ENCODE data around the gene ZNF718. TPM values are rescaled to one million over a fixed set of nuclear protein-coding genes. Genes with fewer than 3 reads are reported as not detected.
"Not testable (repeated sequence)": the region's sequence is repeated elsewhere in the genome, so short reads cannot be mapped to it uniquely, and the experiment has no call there.

The ZNF718 gene
- total and polyA plus RNA-seq, 2 experiments from 2014 or later = 2.5 to 4.7 TPM

DNA sequence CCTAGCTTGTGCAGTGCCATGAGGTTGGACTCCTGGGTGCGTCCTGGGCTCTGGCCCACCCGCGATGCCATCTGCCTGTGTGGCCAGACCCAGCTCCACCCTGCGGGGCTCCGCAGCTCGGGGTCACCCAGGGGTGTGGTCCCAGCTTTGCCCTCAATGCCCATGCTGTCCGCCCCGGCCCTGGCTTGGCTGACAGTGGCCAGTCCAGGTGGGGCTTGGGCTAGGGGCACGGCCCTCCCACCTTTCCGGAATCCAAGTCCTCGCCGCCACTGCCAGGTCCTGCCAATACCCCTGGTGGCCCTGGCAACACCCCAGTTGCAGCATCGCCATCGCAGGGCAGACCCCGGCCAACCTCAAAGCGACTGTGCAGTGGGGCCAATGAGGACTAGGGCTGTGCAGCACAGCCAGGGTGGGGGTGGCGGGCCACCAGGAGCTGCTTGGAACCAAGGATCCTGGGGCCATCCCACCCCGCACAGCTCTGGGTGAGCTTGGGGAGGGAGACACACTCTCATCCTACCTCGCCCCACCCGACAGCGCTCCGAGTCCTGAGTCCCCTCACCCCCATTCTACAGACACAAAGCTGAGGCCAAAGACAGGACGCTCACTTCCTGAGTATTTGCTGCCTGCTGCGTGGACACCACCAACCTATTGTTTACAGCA lies 80.9 kb downstream of the ZNF718 start:
- H3K79me2 ChIP-seq = no peaks in the 10 kb centered on the region
- no peaks in the 10 kb centered on the region for H3K9me3 ChIP-seq (ENCODE audit: low read depth)
- WGBS (ENCODE audit: low lambda C conversion rate, missing lambda C conversion rate) = 96% methylated on average over 24 of the region's 24 CpGs
- H3K27me3 ChIP-seq = no peaks in the 10 kb centered on the region
- H3K4me3 ChIP-seq = no peak overlapping the region
- DNase-seq (ENCODE audit: low spot score) = no peak
- no peaks in the 10 kb centered on the region for H4K20me1 ChIP-seq (ENCODE audit: insufficient read depth, poor library complexity, severe bottlenecking)
- no peaks in the 10 kb centered on the region for H3K4me1 ChIP-seq (ENCODE audit: insufficient read depth)
- no peak overlapping the region for H3K4me2 ChIP-seq
- no peak overlapping the region for H2AFZ ChIP-seq
- no peak overlapping the region for H3K27ac ChIP-seq
- H3K9me2 ChIP-seq (replicated peaks; ENCODE audit: insufficient read depth) = no peaks in the 10 kb centered on the region
- no peak for TF ChIP-seq EZH2 (IDR thresholded peaks at IDR 0.05; ENCODE audit: borderline replicate concordance)
- no peaks in the 10 kb centered on the region for H3K36me3 ChIP-seq (replicated peaks; ENCODE audit: insufficient read depth, low read depth)

DNA sequence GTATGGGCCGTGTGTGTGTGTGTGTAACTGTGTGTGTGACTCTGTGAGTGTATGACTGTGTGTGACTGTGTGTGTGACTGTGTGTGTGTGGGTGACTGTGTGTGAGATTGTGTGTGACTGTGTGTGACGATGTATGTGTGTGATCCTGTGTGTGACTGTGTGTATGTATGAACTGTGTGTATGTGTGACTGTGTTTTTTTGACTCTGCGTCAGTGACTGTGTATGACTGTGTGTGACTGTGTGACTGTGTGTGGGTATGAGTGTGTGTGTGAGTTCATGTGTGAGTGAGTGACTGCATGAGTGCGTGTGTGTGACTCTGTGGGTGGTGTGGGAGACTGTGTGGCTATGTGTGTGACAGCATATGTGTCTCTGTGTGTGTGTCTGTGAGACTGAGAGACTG lies 81.8 kb downstream of the ZNF718 start:
- no peak overlapping the region for H3K27ac ChIP-seq
- 92% methylated on average over 4 of the region's 4 CpGs for WGBS (ENCODE audit: low lambda C conversion rate, missing lambda C conversion rate)
- no peak overlapping the region for H3K4me2 ChIP-seq
- no peaks in the 10 kb centered on the region for H3K79me2 ChIP-seq
- no peaks in the 10 kb centered on the region for H3K9me3 ChIP-seq (ENCODE audit: low read depth)
- TF ChIP-seq EZH2 (IDR thresholded peaks at IDR 0.05; ENCODE audit: borderline replicate concordance) (no peak), EZH2phosphoT487 (IDR thresholded peaks at IDR 0.05; ENCODE audit: low read depth, severe bottlenecking, unreplicated experiment) (no peak)
- TF ChIP-seq, protein P1, sequence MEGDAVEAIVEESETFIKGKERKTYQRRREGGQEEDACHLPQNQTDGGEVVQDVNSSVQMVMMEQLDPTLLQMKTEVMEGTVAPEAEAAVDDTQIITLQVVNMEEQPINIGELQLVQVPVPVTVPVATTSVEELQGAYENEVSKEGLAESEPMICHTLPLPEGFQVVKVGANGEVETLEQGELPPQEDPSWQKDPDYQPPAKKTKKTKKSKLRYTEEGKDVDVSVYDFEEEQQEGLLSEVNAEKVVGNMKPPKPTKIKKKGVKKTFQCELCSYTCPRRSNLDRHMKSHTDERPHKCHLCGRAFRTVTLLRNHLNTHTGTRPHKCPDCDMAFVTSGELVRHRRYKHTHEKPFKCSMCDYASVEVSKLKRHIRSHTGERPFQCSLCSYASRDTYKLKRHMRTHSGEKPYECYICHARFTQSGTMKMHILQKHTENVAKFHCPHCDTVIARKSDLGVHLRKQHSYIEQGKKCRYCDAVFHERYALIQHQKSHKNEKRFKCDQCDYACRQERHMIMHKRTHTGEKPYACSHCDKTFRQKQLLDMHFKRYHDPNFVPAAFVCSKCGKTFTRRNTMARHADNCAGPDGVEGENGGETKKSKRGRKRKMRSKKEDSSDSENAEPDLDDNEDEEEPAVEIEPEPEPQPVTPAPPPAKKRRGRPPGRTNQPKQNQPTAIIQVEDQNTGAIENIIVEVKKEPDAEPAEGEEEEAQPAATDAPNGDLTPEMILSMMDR (IDR thresholded peaks at IDR 0.05; ENCODE audit: poor library complexity) = no peak
- H3K27me3 ChIP-seq = no peaks in the 10 kb centered on the region
- H3K4me3 ChIP-seq = no peak overlapping the region
- H3K4me1 ChIP-seq (ENCODE audit: insufficient read depth) = no peaks in the 10 kb centered on the region
- no peaks in the 10 kb centered on the region for H3K36me3 ChIP-seq (replicated peaks; ENCODE audit: insufficient read depth, low read depth)
- no peak overlapping the region for H2AFZ ChIP-seq
- no peaks in the 10 kb centered on the region for H3K9me2 ChIP-seq (replicated peaks; ENCODE audit: insufficient read depth)
- DNase-seq (ENCODE audit: low spot score) = no peak
- H4K20me1 ChIP-seq (ENCODE audit: insufficient read depth, poor library complexity, severe bottlenecking) = no peaks in the 10 kb centered on the region

DNA sequence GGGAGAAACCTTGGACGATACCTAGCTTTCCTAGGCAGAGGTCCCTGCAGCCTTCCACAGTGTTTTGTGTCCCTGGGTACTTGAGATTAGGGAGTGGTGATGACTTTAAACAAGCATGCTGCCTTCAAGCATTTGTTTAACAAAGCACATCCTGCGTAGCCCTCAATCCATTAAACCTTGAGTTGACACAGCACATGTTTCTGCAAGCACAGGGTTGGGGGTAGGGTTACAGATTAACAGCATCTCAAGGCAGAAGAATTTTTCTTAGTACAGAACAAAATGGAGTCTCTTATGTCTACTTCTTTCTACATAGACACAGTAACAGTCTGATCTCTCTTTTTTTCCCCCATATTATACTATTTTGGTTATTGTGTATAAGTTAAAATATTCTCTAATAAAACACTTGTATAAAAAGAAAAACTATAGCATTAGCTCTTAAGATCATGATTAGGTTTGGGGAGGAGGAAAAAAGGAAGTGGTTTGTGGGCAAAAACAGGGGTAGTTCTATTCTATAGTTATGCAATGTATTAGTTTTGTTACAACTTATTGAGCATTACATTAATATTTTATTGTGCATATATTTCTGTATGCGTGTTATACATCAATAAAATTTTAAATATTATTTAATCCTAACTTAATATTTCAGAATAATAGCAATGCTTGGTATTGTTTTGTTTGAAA lies 84.3 kb downstream of the ZNF718 start:
- H3K27ac ChIP-seq; H3K9me3 ChIP-seq (ENCODE audit: low read depth); H3K36me3 ChIP-seq (replicated peaks; ENCODE audit: insufficient read depth, low read depth); H3K79me2 ChIP-seq; H3K4me3 ChIP-seq; H2AFZ ChIP-seq; H3K9me2 ChIP-seq (replicated peaks; ENCODE audit: insufficient read depth); H3K27me3 ChIP-seq; H4K20me1 ChIP-seq (ENCODE audit: insufficient read depth, poor library complexity, severe bottlenecking); DNase-seq (ENCODE audit: low spot score); H3K4me1 ChIP-seq (ENCODE audit: insufficient read depth); H3K4me2 ChIP-seq: not testable (repeated sequence)
- WGBS (ENCODE audit: low lambda C conversion rate, missing lambda C conversion rate) = 77% methylated on average over 3 of the region's 3 CpGs

DNA sequence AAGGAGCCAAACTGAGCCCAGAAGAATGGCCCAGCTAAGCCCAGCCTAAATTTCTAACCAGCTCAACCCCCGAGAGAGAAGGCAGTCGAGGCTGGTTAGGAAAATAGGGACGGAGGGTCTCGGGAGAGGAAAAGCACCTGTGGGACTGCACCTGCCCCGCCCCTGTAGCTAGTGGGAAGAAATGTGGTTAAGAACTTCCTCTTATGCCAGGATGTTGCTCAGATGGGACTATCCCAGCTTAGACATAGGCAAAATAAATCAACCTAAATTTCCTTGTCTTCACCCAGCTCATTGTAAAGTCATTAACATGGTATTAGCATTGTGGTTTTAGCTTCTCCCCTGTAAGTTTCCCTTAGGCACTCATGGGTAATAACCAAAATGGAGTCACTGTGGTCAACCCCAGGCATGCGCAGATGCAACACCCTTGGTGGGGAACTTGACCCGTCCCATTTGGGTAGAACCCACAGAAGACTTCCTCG lies 86.8 kb downstream of the ZNF718 start:
- no peak overlapping the region for H3K4me3 ChIP-seq
- WGBS (ENCODE audit: low lambda C conversion rate, missing lambda C conversion rate) = 90% methylated on average over 8 of the region's 8 CpGs
- no peak overlapping the region for H3K27ac ChIP-seq
- no peaks in the 10 kb centered on the region for H3K79me2 ChIP-seq
- TF ChIP-seq EZH2 (IDR thresholded peaks at IDR 0.05; ENCODE audit: borderline replicate concordance) = no peak
- TF ChIP-seq, protein P1 (IDR thresholded peaks at IDR 0.05; ENCODE audit: poor library complexity) = no peak
- no peaks in the 10 kb centered on the region for H3K9me3 ChIP-seq (ENCODE audit: low read depth)
- no peaks in the 10 kb centered on the region for H3K9me2 ChIP-seq (replicated peaks; ENCODE audit: insufficient read depth)
- H2AFZ ChIP-seq = no peak overlapping the region
- H4K20me1 ChIP-seq (ENCODE audit: insufficient read depth, poor library complexity, severe bottlenecking) = no peaks in the 10 kb centered on the region
- H3K36me3 ChIP-seq (replicated peaks; ENCODE audit: insufficient read depth, low read depth) = no peaks in the 10 kb centered on the region
- DNase-seq (ENCODE audit: low spot score) = no peak
- no peaks in the 10 kb centered on the region for H3K27me3 ChIP-seq
- no peaks in the 10 kb centered on the region for H3K4me1 ChIP-seq (ENCODE audit: insufficient read depth)
- H3K4me2 ChIP-seq = no peak overlapping the region
